Measurements from ENCODE around the gene RALB.
"Not testable (repeated sequence)": the region's sequence is repeated elsewhere in the genome, so short reads cannot be mapped to it uniquely, and the experiment has no call there.

Gene RALB

GRCh38 chr2:120258196-120258595, 5.5 kb downstream of the RALB start:
- Histone ChIP-seq H3K9me3 (replicated peaks; ENCODE audit: insufficient read depth, low read length) (no peaks in the 10 kb centered on the region), H2AFZ (ENCODE audit: low read length) (no peak overlapping the region), H4K20me1 (ENCODE audit: insufficient read depth, low read length) (no peaks in the 10 kb centered on the region), H3K27me3 (replicated peaks; ENCODE audit: insufficient read depth, low read length) (no peaks in the 10 kb centered on the region), H3K79me2 (ENCODE audit: low read length) (peaks cover 61% of the 10 kb centered on the region), H3K4me2 (ENCODE audit: low read depth, low read length) (peak overlapping the region; percentile 69; the same call in 1 of the 2 replicates), H3K9me2 (replicated peaks; ENCODE audit: insufficient read depth, low read length) (no peaks in the 10 kb centered on the region), H3K9ac (ENCODE audit: low read length) (no peak overlapping the region), H3K4me1 (ENCODE audit: low read length) (peaks cover 33% of the 10 kb centered on the region), H3K36me3 (replicated peaks; ENCODE audit: insufficient read depth, low read length) (no peaks in the 10 kb centered on the region), H3K4me3 (ENCODE audit: low read length) (no peak overlapping the region), H3K27ac (ENCODE audit: low read length) (no peak overlapping the region), H3F3A (ENCODE audit: insufficient read depth, low read length) (no peaks in the 10 kb centered on the region)
- DNase-seq = no peak
- no peak for TF ChIP-seq EZH2phosphoT487 (IDR thresholded peaks at IDR 0.05; ENCODE audit: low read length)
- TF ChIP-seq CTCF (IDR thresholded peaks at IDR 0.05; ENCODE audit: low read length) = no peak
- TF ChIP-seq EZH2 (optimal IDR thresholded peaks at IDR 0.05; ENCODE audit: low read depth, low read length) = no peak

GRCh38 chr2:120259939-120260338, 7.3 kb downstream of the RALB start:
- not testable (repeated sequence) for H2AFZ ChIP-seq (ENCODE audit: low read length); H3K9me2 ChIP-seq (replicated peaks; ENCODE audit: insufficient read depth, low read length); H4K20me1 ChIP-seq (ENCODE audit: insufficient read depth, low read length); H3K4me2 ChIP-seq (ENCODE audit: low read depth, low read length); H3K27me3 ChIP-seq (replicated peaks; ENCODE audit: insufficient read depth, low read length); H3F3A ChIP-seq (ENCODE audit: insufficient read depth, low read length); H3K9ac ChIP-seq (ENCODE audit: low read length); H3K27ac ChIP-seq (ENCODE audit: low read length); H3K36me3 ChIP-seq (replicated peaks; ENCODE audit: insufficient read depth, low read length); H3K9me3 ChIP-seq (replicated peaks; ENCODE audit: insufficient read depth, low read length); H3K4me3 ChIP-seq (ENCODE audit: low read length); DNase-seq
- peaks cover 48% of the 10 kb centered on the region for H3K79me2 ChIP-seq (ENCODE audit: low read length)
- H3K4me1 ChIP-seq (ENCODE audit: low read length) = peaks cover 33% of the 10 kb centered on the region

- Histone ChIP-seq H2AFZ (ENCODE audit: low read length) (no peak overlapping the region), H3K4me2 (ENCODE audit: low read depth, low read length) (no peak overlapping the region), H3K27me3 (replicated peaks; ENCODE audit: insufficient read depth, low read length) (no peaks in the 10 kb centered on the region), H3K27ac (ENCODE audit: low read length) (no peak overlapping the region), H3K9ac (ENCODE audit: low read length) (no peak overlapping the region), H4K20me1 (ENCODE audit: insufficient read depth, low read length) (no peaks in the 10 kb centered on the region), H3K4me1 (ENCODE audit: low read length) (peaks cover 33% of the 10 kb centered on the region), H3K9me3 (replicated peaks; ENCODE audit: insufficient read depth, low read length) (no peaks in the 10 kb centered on the region), H3K36me3 (replicated peaks; ENCODE audit: insufficient read depth, low read length) (no peaks in the 10 kb centered on the region), H3K79me2 (ENCODE audit: low read length) (peaks cover 48% of the 10 kb centered on the region), H3K9me2 (replicated peaks; ENCODE audit: insufficient read depth, low read length) (no peaks in the 10 kb centered on the region), H3K4me3 (ENCODE audit: low read length) (no peak overlapping the region), H3F3A (ENCODE audit: insufficient read depth, low read length) (no peaks in the 10 kb centered on the region)
- DNase-seq = no peak
- no peak for TF ChIP-seq EZH2phosphoT487 (IDR thresholded peaks at IDR 0.05; ENCODE audit: low read length)
- no peak for TF ChIP-seq EZH2 (optimal IDR thresholded peaks at IDR 0.05; ENCODE audit: low read depth, low read length)
- no peak for TF ChIP-seq CTCF (IDR thresholded peaks at IDR 0.05; ENCODE audit: low read length)
Measured at GRCh38 chr2:120260736-120261135, 8.1 kb downstream of the RALB start.

GRCh38 chr2:120261387-120262006, 8.8 kb downstream of the RALB start:
- Histone ChIP-seq H3K9me2 (replicated peaks; ENCODE audit: insufficient read depth, low read length) (no peaks in the 10 kb centered on the region), H3K4me3 (ENCODE audit: low read length) (no peak overlapping the region), H3K9me3 (replicated peaks; ENCODE audit: insufficient read depth, low read length) (no peaks in the 10 kb centered on the region), H3F3A (ENCODE audit: insufficient read depth, low read length) (no peaks in the 10 kb centered on the region), H3K4me1 (ENCODE audit: low read length) (peaks cover 32% of the 10 kb centered on the region), H2AFZ (ENCODE audit: low read length) (no peak overlapping the region), H3K27ac (ENCODE audit: low read length) (no peak overlapping the region), H3K27me3 (replicated peaks; ENCODE audit: insufficient read depth, low read length) (no peaks in the 10 kb centered on the region), H3K79me2 (ENCODE audit: low read length) (peaks cover 47% of the 10 kb centered on the region), H4K20me1 (ENCODE audit: insufficient read depth, low read length) (no peaks in the 10 kb centered on the region), H3K9ac (ENCODE audit: low read length) (no peak overlapping the region), H3K4me2 (ENCODE audit: low read depth, low read length) (no peak overlapping the region), H3K36me3 (replicated peaks; ENCODE audit: insufficient read depth, low read length) (no peaks in the 10 kb centered on the region)
- TF ChIP-seq CTCF (IDR thresholded peaks at IDR 0.05; ENCODE audit: low read length) (no peak), EZH2 (optimal IDR thresholded peaks at IDR 0.05; ENCODE audit: low read depth, low read length) (no peak), EZH2phosphoT487 (IDR thresholded peaks at IDR 0.05; ENCODE audit: low read length) (no peak)
- DNase-seq = peak; percentile 22
